Measurements from ENCODE around the gene OSMR.

The OSMR gene

GRCh38 chr5:38944282-38944681 is 98.5 kb downstream of the OSMR start:
- in situ Hi-C loops (cut with MboI; ENCODE audit: low pct_unique_long_range_greater_than_20kb, low sequenced_read_pairs), result no loop called here
- no peak for DNase-seq

- DNase-seq, result no peak
- in situ Hi-C loops (cut with MboI; ENCODE audit: low pct_unique_long_range_greater_than_20kb, low sequenced_read_pairs), result no loop called here
Measured at GRCh38 chr5:38948501-38948900, 102.7 kb downstream of the OSMR start.

- DNase-seq, result no peak
- in situ Hi-C loops (cut with MboI; ENCODE audit: low pct_unique_long_range_greater_than_20kb, low sequenced_read_pairs), result no loop called here
Measured at GRCh38 chr5:38953426-38954012, 107.7 kb downstream of the OSMR start.

GRCh38 chr5:38961691-38962090 is 115.9 kb downstream of the OSMR start:
- DNase-seq, result no peak
- in situ Hi-C loops (cut with MboI; ENCODE audit: low pct_unique_long_range_greater_than_20kb, low sequenced_read_pairs), result no loop called here

GRCh38 chr5:38968665-38969064 is 122.9 kb downstream of the OSMR start:
- in situ Hi-C loops (cut with MboI; ENCODE audit: low pct_unique_long_range_greater_than_20kb, low sequenced_read_pairs), result no loop called here
- DNase-seq, result no peak

GRCh38 chr5:38978036-38978435 is 132.2 kb downstream of the OSMR start:
- no peak for DNase-seq
- in situ Hi-C loops (cut with MboI; ENCODE audit: low pct_unique_long_range_greater_than_20kb, low sequenced_read_pairs), result no loop called here

GRCh38 chr5:38979535-38979934 is 133.7 kb downstream of the OSMR start:
- no peak for DNase-seq
- in situ Hi-C loops (cut with MboI; ENCODE audit: low pct_unique_long_range_greater_than_20kb, low sequenced_read_pairs), result no loop called here

Data from KBM-7 (cell line).